Fibroblast of mammary gland (primary cell): ENCODE results near the gene TSPEAR.

Experiments
- DNase-seq: peaks from one replicate; pipeline ENCODE4 v3.0.0-alpha.2; 2010; ENCODE audit warnings: low read depth
- H3K4me3 ChIP-seq: 2 replicates; pipeline ENCODE4 v1.5.1; 2011; ENCODE audit warnings: low read depth, mild to moderate bottlenecking, low read length, moderate library complexity; ENCODE audit not compliant: control insufficient read depth
- CTCF ChIP-seq: conservative IDR thresholded peaks from 2 replicates; pipeline ENCODE4 v1.5.1; 2011; ENCODE audit warnings: low read depth, low read length, inconsistent platforms; ENCODE audit not compliant: control insufficient read depth, insufficient read depth

Gene TSPEAR

GRCh38 chr21:44547656-44548331, 163.6 kb downstream of the TSPEAR start:
- no peak for DNase-seq
- no peak for TF ChIP-seq CTCF
- no peak overlapping the region for H3K4me3 ChIP-seq

- DNase-seq: no peak
- TF ChIP-seq CTCF: no peak
- no peak overlapping the region for H3K4me3 ChIP-seq
Measured at GRCh38 chr21:44544566-44544965, 166.8 kb downstream of the TSPEAR start.

GRCh38 chr21:44542716-44543115, 168.7 kb downstream of the TSPEAR start:
- no peak overlapping the region for H3K4me3 ChIP-seq
- no peak for DNase-seq
- TF ChIP-seq CTCF: no peak

- TF ChIP-seq CTCF: no peak
- H3K4me3 ChIP-seq: no peak overlapping the region
- no peak for DNase-seq
Measured at GRCh38 chr21:44540741-44541288, 170.6 kb downstream of the TSPEAR start.

- no peak for DNase-seq
- no peak for TF ChIP-seq CTCF
- no peak within 1 kb of the TSS for H3K4me3 ChIP-seq
Measured at GRCh38 chr21:44539991-44540666, 171.2 kb downstream of the TSPEAR start, which contains the start of gene KRTAP10-1. TSS of gene KRTAP10-1 (minus strand) at chr21:44540195. CDS start at chr21:44540150, 45 bp downstream.

GRCh38 chr21:44539046-44539445, 172.3 kb downstream of the TSPEAR start:
- no peak overlapping the region for H3K4me3 ChIP-seq
- DNase-seq: no peak
- no peak for TF ChIP-seq CTCF
